ENCODE measurements around the gene NDUFAF2.

Gene NDUFAF2

GRCh38 chr5:61139094-61139873 lies 194.3 kb downstream of the NDUFAF2 start:
- Histone ChIP-seq H3K27me3 (ENCODE audit: low read length) (no peaks in the 10 kb centered on the region), H3K79me2 (ENCODE audit: insufficient read depth, low read length) (no peaks in the 10 kb centered on the region), H3K9ac (ENCODE audit: low read length) (no peak overlapping the region), H3K36me3 (ENCODE audit: low read length) (no peaks in the 10 kb centered on the region), H4K20me1 (ENCODE audit: low read depth, low read length) (no peaks in the 10 kb centered on the region), H3K27ac (ENCODE audit: low read depth, low read length) (no peak overlapping the region), H2AFZ (ENCODE audit: low read depth, low read length, severe bottlenecking) (no peak overlapping the region), H3K9me3 (ENCODE audit: insufficient read depth, low read length) (no peaks in the 10 kb centered on the region), H3K9me2 (replicated peaks; ENCODE audit: insufficient read depth, low read length) (no peaks in the 10 kb centered on the region), H3F3A (ENCODE audit: insufficient read depth) (no peaks in the 10 kb centered on the region), H3K4me2 (ENCODE audit: low read depth, low read length, poor library complexity, severe bottlenecking) (no peak overlapping the region), H3K4me3 (ENCODE audit: insufficient read depth, low read length, poor library complexity, severe bottlenecking) (no peak overlapping the region)
- TF ChIP-seq CTCF (IDR thresholded peaks at IDR 0.05; ENCODE audit: insufficient read depth, low read length, poor library complexity, severe bottlenecking): peak; percentile 9
- TF ChIP-seq EZH2phosphoT487 (conservative IDR thresholded peaks at IDR 0.05; ENCODE audit: low read length): no peak

- no peaks in the 10 kb centered on the region for H3K36me3 ChIP-seq (ENCODE audit: low read length)
- no peak overlapping the region for H2AFZ ChIP-seq (ENCODE audit: low read depth, low read length, severe bottlenecking)
- no peak overlapping the region for H3K4me3 ChIP-seq (ENCODE audit: insufficient read depth, low read length, poor library complexity, severe bottlenecking)
- H3K27ac ChIP-seq (ENCODE audit: low read depth, low read length): no peak overlapping the region
- TF ChIP-seq CTCF (IDR thresholded peaks at IDR 0.05; ENCODE audit: insufficient read depth, low read length, poor library complexity, severe bottlenecking): no peak
- no peak for TF ChIP-seq EZH2phosphoT487 (conservative IDR thresholded peaks at IDR 0.05; ENCODE audit: low read length)
- H3K79me2 ChIP-seq (ENCODE audit: insufficient read depth, low read length): no peaks in the 10 kb centered on the region
- H3K27me3 ChIP-seq (ENCODE audit: low read length): no peaks in the 10 kb centered on the region
- H3K9ac ChIP-seq (ENCODE audit: low read length): no peak overlapping the region
- no peaks in the 10 kb centered on the region for H3K9me2 ChIP-seq (replicated peaks; ENCODE audit: insufficient read depth, low read length)
- H3K4me2 ChIP-seq (ENCODE audit: low read depth, low read length, poor library complexity, severe bottlenecking): no peak overlapping the region
- no peaks in the 10 kb centered on the region for H4K20me1 ChIP-seq (ENCODE audit: low read depth, low read length)
- no peaks in the 10 kb centered on the region for H3K9me3 ChIP-seq (ENCODE audit: insufficient read depth, low read length)
- no peaks in the 10 kb centered on the region for H3F3A ChIP-seq (ENCODE audit: insufficient read depth)
These were observed 194.9 kb downstream of the NDUFAF2 start for GRCh38 chr5:61139931-61140330.

GRCh38 chr5:61141801-61142200 lies 196.8 kb downstream of the NDUFAF2 start:
- Histone ChIP-seq H3K4me3 (ENCODE audit: insufficient read depth, low read length, poor library complexity, severe bottlenecking) (no peak overlapping the region), H4K20me1 (ENCODE audit: low read depth, low read length) (no peaks in the 10 kb centered on the region), H2AFZ (ENCODE audit: low read depth, low read length, severe bottlenecking) (no peak overlapping the region), H3K27me3 (ENCODE audit: low read length) (no peaks in the 10 kb centered on the region), H3K27ac (ENCODE audit: low read depth, low read length) (no peak overlapping the region), H3K4me2 (ENCODE audit: low read depth, low read length, poor library complexity, severe bottlenecking) (no peak overlapping the region), H3F3A (ENCODE audit: insufficient read depth) (no peaks in the 10 kb centered on the region), H3K79me2 (ENCODE audit: insufficient read depth, low read length) (no peaks in the 10 kb centered on the region), H3K36me3 (ENCODE audit: low read length) (no peaks in the 10 kb centered on the region), H3K9me2 (replicated peaks; ENCODE audit: insufficient read depth, low read length) (no peaks in the 10 kb centered on the region), H3K9me3 (ENCODE audit: insufficient read depth, low read length) (no peaks in the 10 kb centered on the region), H3K9ac (ENCODE audit: low read length) (no peak overlapping the region)
- TF ChIP-seq CTCF (IDR thresholded peaks at IDR 0.05; ENCODE audit: insufficient read depth, low read length, poor library complexity, severe bottlenecking) (no peak), EZH2phosphoT487 (conservative IDR thresholded peaks at IDR 0.05; ENCODE audit: low read length) (no peak)

Data from SU-DHL-6 (cell line).